Cardiac muscle cell (in vitro differentiated cells and primary cell): Measurements from ENCODE around the gene PPP1R14D. TPM values are rescaled to one million over a fixed set of nuclear protein-coding genes. Genes with fewer than 3 reads are reported as not detected.

Experiments used
- DNase-seq, 2 donors: peaks; one replicate each; pipeline versions ENCODE4 v3.0.0 to v3.0.0-alpha.2; 2010 to 2017; ENCODE audit warnings: low read depth in 1 of 2, low spot score in 1 of 2
- H3K27ac ChIP-seq: fragments of 200-600 bp; sonication (generic); 2 replicates; pipeline ENCODE4 v1.5.1; 2016
- H3K27me3 ChIP-seq: fragments of 200-600 bp; sonication (generic); 2 replicates; pipeline ENCODE4 v1.6.0; 2016; ENCODE audit warnings: control low read depth
- H3K36me3 ChIP-seq: fragments of 200-600 bp; sonication (generic); 2 replicates; pipeline ENCODE4 v1.5.1; 2016; ENCODE audit warnings: control low read depth
- H3K4me1 ChIP-seq: fragments of 200-600 bp; sonication (generic); 2 replicates; pipeline ENCODE4 v1.8.1; 2017; ENCODE audit warnings: low read depth, mild to moderate bottlenecking, mixed run types
- H3K4me3 ChIP-seq: fragments of 200-600 bp; sonication (generic); 2 replicates; pipeline ENCODE4 v1.5.1; 2016; ENCODE audit warnings: mild to moderate bottlenecking
- H3K9me3 ChIP-seq: fragments of 200-600 bp; sonication (generic); 2 replicates; pipeline ENCODE4 v1.5.1; 2017; ENCODE audit warnings: low read depth, mild to moderate bottlenecking, control low read depth
- polyA plus RNA-seq: library from polyadenylated mRNA; unstranded; fragments of >200 nt; fragmentation: Nextera tagmentation; extraction: Ambion mirVana; gene quantifications from 2 replicates; pipeline ENCODE4 v1.2.1, GENCODE V29; 2016
- total RNA-seq: library from RNA; depleted of rRNA; stranded (reverse); fragments of >200 nt; gene quantifications from 2 replicates; pipeline ENCODE4 v1.2.3, GENCODE V29; 2016
- TF ChIP-seq, protein P1 (sequence below): IDR thresholded peaks from 2 replicates; pipeline ENCODE4 v1.5.1; 2012; ENCODE audit warnings: low read depth, mild to moderate bottlenecking, low read length

The PPP1R14D gene
- total and polyA plus RNA-seq, 2 experiments from 2014 or later = not detected

DNA sequence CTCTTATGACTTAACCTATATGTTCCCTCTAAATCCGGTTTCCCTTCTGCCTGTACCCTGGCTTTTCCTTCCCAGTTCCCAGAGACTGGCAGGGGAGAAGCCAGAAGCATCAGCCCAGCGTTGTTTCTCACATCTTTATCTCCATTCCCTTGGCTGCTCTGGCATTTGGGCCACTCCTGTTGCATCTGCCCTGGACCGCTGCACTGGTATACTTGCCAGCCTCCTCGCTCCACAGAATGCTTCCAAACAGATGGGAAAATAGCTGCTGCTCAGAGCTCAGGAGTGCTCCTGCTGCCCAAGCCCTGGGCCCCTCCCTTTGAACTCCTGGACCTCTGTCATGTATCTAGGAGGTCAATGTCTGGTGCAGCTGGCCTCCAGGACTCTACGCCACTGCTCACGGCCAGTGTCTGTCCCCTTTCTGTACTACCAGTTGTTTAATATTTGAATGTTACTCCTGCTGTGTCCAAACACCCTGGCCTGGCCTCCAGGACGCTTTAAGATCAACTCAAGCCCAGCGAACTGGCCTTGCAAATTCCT lies 22.1 kb upstream of the PPP1R14D start:
- Histone ChIP-seq H3K9me3 (no peaks in the 10 kb centered on the region), H3K36me3 (no peaks in the 10 kb centered on the region), H3K4me1 (peaks cover 6% of the 10 kb centered on the region), H3K4me3 (no peak overlapping the region), H3K27me3 (peaks cover 3% of the 10 kb centered on the region), H3K27ac (no peak overlapping the region)
- TF ChIP-seq, protein P1, sequence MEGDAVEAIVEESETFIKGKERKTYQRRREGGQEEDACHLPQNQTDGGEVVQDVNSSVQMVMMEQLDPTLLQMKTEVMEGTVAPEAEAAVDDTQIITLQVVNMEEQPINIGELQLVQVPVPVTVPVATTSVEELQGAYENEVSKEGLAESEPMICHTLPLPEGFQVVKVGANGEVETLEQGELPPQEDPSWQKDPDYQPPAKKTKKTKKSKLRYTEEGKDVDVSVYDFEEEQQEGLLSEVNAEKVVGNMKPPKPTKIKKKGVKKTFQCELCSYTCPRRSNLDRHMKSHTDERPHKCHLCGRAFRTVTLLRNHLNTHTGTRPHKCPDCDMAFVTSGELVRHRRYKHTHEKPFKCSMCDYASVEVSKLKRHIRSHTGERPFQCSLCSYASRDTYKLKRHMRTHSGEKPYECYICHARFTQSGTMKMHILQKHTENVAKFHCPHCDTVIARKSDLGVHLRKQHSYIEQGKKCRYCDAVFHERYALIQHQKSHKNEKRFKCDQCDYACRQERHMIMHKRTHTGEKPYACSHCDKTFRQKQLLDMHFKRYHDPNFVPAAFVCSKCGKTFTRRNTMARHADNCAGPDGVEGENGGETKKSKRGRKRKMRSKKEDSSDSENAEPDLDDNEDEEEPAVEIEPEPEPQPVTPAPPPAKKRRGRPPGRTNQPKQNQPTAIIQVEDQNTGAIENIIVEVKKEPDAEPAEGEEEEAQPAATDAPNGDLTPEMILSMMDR = no peak
- no peak for DNase-seq

DNA sequence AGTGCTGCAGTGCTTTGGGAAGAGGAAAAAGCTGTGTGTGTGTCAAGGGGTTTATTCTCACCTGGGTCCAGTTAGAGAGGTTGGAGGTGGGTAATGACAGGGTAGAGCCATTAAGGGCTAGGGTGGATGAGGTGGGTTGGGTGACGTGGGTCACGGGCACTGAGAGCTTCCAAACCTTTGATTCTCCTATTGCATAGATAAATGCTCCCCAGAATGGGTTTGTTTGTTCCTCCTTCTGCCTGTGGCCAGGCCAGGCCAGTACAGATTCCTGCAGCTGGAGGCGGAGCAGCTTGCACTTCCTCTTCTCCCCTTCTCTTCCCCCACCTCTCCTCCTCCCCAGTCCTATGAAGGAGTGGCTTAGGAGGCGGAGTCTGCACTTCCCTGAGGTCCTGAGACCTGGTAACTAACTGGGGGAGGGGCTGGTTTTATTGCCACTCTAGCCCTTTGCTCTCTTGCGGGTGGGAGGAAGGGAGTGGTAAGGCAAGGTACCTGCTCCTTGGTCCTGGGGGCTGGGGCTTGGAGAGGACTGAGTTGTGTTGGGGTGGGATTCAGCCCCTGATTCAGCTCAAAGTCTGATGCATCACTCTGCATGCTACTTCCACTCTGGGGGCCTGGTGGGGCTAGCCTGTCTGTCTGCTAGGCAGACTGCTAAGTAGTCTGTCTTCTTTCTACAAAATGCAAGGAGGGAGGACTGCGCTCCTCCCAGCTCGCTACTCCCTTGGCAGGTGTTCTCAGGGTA lies 18.9 kb upstream of the PPP1R14D start:
- no peaks in the 10 kb centered on the region for H3K9me3 ChIP-seq
- no peaks in the 10 kb centered on the region for H3K36me3 ChIP-seq
- no peak overlapping the region for H3K4me3 ChIP-seq
- peaks cover 31% of the 10 kb centered on the region for H3K27me3 ChIP-seq
- TF ChIP-seq, protein P1 = no peak
- no peak overlapping the region for H3K27ac ChIP-seq
- peaks cover 6% of the 10 kb centered on the region for H3K4me1 ChIP-seq
- DNase-seq = peak; percentile 68 to 76

DNA sequence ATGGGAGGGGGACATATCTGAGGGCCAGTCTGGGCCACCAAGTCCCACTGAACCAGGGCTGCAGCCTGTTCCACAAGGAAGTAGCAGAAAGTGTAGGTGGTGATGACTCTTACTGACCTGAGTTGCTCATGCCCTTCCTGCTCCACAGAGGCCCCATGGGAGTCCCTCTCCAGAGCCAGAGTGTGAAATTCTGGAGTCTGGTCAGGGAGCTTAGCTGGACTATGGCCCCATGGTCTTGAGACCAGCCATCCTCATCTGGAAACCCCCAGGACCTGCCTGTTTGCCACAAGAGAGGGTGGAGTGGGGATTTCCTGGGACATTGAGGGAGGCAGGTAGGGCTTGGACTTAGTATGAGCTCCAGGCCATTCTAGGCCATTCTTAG lies 18.3 kb upstream of the PPP1R14D start:
- no peak for DNase-seq
- Histone ChIP-seq H3K4me3 (no peak overlapping the region), H3K9me3 (no peaks in the 10 kb centered on the region), H3K27ac (no peak overlapping the region), H3K27me3 (peaks cover 31% of the 10 kb centered on the region), H3K4me1 (peaks cover 6% of the 10 kb centered on the region), H3K36me3 (no peaks in the 10 kb centered on the region)
- TF ChIP-seq, protein P1 = no peak

DNA sequence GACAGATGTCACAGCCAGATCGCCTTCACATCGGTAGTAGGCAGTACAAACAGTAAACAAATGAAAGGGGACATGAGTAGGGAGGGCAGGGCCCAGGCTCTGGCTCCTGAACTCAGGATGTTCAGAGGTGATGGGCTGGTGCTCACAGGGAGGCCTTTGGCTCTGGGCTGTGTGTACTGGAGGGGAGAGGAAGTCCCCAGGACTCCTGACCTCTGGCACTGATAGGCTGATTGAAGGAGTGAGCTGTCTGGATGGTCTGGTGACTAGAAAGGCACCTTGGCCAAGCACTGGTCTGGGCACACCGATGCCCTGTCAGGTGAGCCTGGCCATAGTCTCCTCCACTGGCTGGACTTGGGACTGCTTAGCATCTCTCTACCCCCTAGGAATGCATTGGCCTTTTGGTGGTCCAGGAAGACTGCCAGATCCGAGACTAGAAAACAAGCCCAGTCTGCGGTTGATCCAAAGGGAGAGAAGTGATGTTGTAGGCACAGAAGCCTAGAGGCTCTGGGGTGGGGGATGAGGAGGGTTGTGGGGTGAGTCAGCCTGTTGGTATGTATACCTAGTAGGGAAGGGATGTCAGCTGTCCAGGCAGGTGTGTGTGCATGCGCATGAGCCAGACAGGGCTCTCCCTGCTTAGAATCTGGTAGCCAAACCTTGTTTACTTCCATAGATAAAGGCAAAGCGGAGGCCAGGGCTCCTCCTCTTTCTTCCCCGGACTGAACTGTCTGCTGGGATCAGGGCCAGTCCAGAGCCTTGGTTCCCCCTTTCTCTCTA lies 17.2 kb upstream of the PPP1R14D start:
- TF ChIP-seq, protein P1 = no peak
- DNase-seq = no peak

DNA sequence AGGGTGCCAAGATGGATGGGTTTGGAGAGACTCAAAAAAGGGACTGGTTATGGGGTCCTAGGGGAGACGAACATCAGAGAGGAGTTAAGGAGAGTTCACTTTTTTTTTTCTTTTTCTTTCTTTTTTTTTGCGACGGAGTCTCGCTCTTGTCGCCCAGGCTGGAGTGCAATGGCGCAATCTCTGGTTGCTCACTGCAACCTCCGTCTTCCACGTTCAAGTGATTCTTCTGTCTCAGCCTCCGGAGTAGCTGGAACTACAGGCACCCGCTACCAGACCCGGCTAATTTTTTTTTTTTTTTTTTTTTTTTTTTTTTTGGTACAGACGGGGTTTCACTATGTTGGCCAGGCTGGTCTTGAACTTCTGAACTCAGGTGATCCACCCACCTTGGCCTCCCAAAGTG lies 16.5 kb upstream of the PPP1R14D start:
- Histone ChIP-seq H3K27me3 (peaks cover 31% of the 10 kb centered on the region), H3K36me3 (no peaks in the 10 kb centered on the region), H3K4me3 (peak overlapping the region; percentile 39), H3K27ac (no peak overlapping the region), H3K4me1 (peaks cover 6% of the 10 kb centered on the region), H3K9me3 (no peaks in the 10 kb centered on the region)
- DNase-seq = no peak
- TF ChIP-seq, protein P1 = no peak

More for the DNA sequence above, 17.2 kb upstream of the PPP1R14D start:
- Histone ChIP-seq H3K36me3 (no peaks in the 10 kb centered on the region), H3K27ac (no peak overlapping the region), H3K4me1 (peaks cover 6% of the 10 kb centered on the region), H3K9me3 (no peaks in the 10 kb centered on the region), H3K27me3 (peaks cover 31% of the 10 kb centered on the region), H3K4me3 (no peak overlapping the region)
